Activated CD8-positive, alpha-beta T cell treated with anti-CD3 and anti-CD28 coated beads for 36 hours (primary cell): Measurements from ENCODE around the gene GFI1. TPM values are rescaled to one million over a fixed set of nuclear protein-coding genes. Genes with fewer than 3 reads are reported as not detected.

Source experiments
- ATAC-seq: fragments of 200-7000 bp; cut with Tn5 transposase; one replicate; pipeline ENCODE4 v1.10.0; 2021; ENCODE audit warnings: mild to moderate bottlenecking, moderate library complexity
- CTCF ChIA-PET: fragments of 350-600 bp; sonication (Branson Sonifier 250); formaldehyde crosslinking; loops from one replicate; lab custom pipeline; 2021; ENCODE audit warnings: antibody characterized with exemption; lab: Charles Lee
- POLR2A ChIA-PET: fragments of 350-600 bp; sonication (Branson Sonifier 250); formaldehyde crosslinking; loops from one replicate; lab custom pipeline; 2021; ENCODE audit warnings: antibody characterized with exemption; lab: Charles Lee
- DNase-seq: peaks from one replicate; pipeline ENCODE4 v3.0.0-alpha.2; 2020
- H3K27ac Mint-ChIP-seq: one replicate; pipeline ENCODE4 v1.8.0; 2021; ENCODE audit warnings: mild to moderate bottlenecking, mixed read lengths
- H3K27me3 Mint-ChIP-seq: one replicate; pipeline ENCODE4 v1.8.0; 2021; ENCODE audit warnings: mixed read lengths
- H3K36me3 Mint-ChIP-seq: one replicate; pipeline ENCODE4 v1.8.0; 2021; ENCODE audit warnings: low read depth, mixed read lengths
- H3K4me1 Mint-ChIP-seq: one replicate; pipeline ENCODE4 v1.8.0; 2021; ENCODE audit warnings: low read depth, mixed read lengths
- H3K4me3 Mint-ChIP-seq: one replicate; pipeline ENCODE4 v1.8.0; 2021; ENCODE audit warnings: mild to moderate bottlenecking, moderate library complexity, mixed read lengths
- H3K9me3 Mint-ChIP-seq: one replicate; pipeline ENCODE4 v1.8.0; 2021; ENCODE audit warnings: mixed read lengths
- intact Hi-C: fragments of 100-400 bp; cut with micrococcal nuclease; formaldehyde crosslinking; loops from one replicate; pipeline ENCODE4 v1.10.0; 2022
- total RNA-seq, 2 experiments: library from RNA; stranded (reverse); gene quantifications; one replicate each; pipeline ENCODE4 v1.2.3, GENCODE V29; 2021
- TF ChIP-seq, protein P1 (sequence below): fragments of 200-600 bp; IDR thresholded peaks from one replicate; pipeline ENCODE4 v1.8.0; 2022; ENCODE audit warnings: antibody characterized with exemption, mild to moderate bottlenecking

The GFI1 gene
- total RNA-seq, 2 experiments from 2014 or later, result 54.3 to 55.3 TPM

DNA sequence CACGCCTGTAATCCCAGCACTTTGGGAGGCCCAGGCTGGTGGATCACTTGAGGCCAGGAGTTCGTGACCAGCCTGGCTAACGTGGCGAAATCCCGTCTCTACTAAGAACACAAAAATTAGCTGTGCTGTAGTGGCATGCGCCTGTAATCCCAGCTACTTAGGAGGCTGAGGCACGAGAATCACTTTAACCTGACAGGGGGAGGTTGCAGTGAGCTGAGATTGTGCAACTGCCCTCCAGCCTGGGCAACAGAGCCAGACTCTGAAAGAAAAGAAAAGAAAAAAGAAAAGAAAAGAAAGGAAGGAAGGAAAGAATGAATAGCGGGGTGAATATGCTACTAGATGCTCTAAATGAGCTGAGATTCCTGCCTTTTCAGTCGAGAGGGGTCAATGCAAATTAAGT lies 7.1 kb downstream of the GFI1 start:
- TF ChIP-seq, protein P1, sequence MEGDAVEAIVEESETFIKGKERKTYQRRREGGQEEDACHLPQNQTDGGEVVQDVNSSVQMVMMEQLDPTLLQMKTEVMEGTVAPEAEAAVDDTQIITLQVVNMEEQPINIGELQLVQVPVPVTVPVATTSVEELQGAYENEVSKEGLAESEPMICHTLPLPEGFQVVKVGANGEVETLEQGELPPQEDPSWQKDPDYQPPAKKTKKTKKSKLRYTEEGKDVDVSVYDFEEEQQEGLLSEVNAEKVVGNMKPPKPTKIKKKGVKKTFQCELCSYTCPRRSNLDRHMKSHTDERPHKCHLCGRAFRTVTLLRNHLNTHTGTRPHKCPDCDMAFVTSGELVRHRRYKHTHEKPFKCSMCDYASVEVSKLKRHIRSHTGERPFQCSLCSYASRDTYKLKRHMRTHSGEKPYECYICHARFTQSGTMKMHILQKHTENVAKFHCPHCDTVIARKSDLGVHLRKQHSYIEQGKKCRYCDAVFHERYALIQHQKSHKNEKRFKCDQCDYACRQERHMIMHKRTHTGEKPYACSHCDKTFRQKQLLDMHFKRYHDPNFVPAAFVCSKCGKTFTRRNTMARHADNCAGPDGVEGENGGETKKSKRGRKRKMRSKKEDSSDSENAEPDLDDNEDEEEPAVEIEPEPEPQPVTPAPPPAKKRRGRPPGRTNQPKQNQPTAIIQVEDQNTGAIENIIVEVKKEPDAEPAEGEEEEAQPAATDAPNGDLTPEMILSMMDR, result no peak
- ATAC-seq (no peak), DNase-seq (no peak)
- H3K4me3 Mint-ChIP-seq, result peak overlapping the region; percentile 52
- peaks cover 75% of the 10 kb centered on the region for H3K4me1 Mint-ChIP-seq
- no peaks in the 10 kb centered on the region for H3K27me3 Mint-ChIP-seq
- ChIA-PET CTCF (interaction anchor here (1.0 to 1.6 kb wide), 2 partner anchors 95 to 169 kb away, joined by 4 read pairs; no protein-coding TSS in a partner anchor), POLR2A (interaction anchor here (1.1 to 10.9 kb wide), 3 partner anchors 38 to 77 kb away, joined by 3 to 213 read pairs (median 3); no protein-coding TSS in a partner anchor)
- H3K9me3 Mint-ChIP-seq, result no peaks in the 10 kb centered on the region
- intact Hi-C loops, result no loop called here
- H3K36me3 Mint-ChIP-seq, result peaks cover 94% of the 10 kb centered on the region
- peak overlapping the region; percentile 97 for H3K27ac Mint-ChIP-seq

DNA sequence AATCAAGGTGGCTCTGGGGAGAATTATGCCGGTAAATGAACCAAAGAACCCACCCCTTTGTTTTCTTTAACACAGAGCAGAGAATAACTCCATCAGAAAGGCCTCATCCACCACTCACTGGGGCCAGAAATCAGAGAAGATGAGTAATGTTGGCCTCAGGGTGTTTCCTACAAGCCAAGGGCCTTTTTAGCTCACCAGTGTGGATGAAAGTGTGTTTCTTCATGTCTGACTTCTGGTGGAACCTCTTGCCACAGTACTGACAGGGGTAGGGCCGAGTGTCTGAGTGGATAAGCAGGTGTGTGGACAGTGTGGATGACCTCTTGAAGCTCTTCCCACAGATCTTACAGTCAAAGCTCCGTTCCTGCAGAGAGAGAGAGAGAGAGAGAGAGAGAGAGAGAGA lies 8.3 kb downstream of the GFI1 start:
- ATAC-seq, result peak; percentile 25
- peak; percentile 49 for DNase-seq
- intact Hi-C loops, result no loop called here
- H3K27ac Mint-ChIP-seq, result peak overlapping the region; percentile 97
- peak overlapping the region; percentile 52 for H3K4me3 Mint-ChIP-seq
- no peaks in the 10 kb centered on the region for H3K27me3 Mint-ChIP-seq
- TF ChIP-seq, protein P1, result no peak
- peaks cover 84% of the 10 kb centered on the region for H3K4me1 Mint-ChIP-seq
- ChIA-PET CTCF (interaction anchor here (0.9 to 1.6 kb wide), 7 partner anchors 8 to 169 kb away, joined by 3 to 10 read pairs (median 4); partner anchors contain the start of gene GFI1), POLR2A (interaction anchor here (0.8 to 10.9 kb wide), 8 partner anchors 6 to 164 kb away, joined by 3 to 213 read pairs (median 4); partner anchors contain the start of gene GFI1)
- peaks cover 94% of the 10 kb centered on the region for H3K36me3 Mint-ChIP-seq
- H3K9me3 Mint-ChIP-seq, result no peaks in the 10 kb centered on the region

DNA sequence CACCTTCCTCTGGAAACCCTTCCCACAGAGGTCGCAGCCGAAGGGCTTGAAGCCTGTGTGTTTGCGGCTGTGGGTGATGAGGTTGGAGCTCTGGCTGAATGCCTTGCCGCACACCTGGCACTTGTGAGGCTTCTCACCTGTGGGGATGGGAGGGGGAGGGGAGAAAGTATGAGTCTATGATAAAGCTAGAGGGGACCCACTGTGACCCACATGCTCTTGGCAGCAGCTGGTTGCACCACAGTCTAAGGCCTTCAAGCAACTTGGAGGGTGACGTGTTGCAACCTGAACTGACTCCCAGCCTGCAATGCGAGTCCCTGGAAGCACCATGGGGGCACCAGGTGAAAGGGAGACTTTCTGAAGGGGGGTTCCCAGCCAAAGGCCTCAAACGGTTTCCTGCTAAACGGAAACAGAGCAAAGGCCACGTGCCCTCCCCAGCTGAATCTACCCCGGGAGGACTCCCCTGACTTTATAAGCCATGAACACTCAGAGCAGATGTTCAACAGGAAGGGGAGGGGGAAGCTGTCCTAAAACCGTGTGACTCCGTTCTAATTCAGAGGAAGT lies 10.6 kb downstream of the GFI1 start:
- Mint-ChIP-seq H3K27ac (peak overlapping the region; percentile 82), H3K9me3 (no peaks in the 10 kb centered on the region), H3K36me3 (peaks cover 90% of the 10 kb centered on the region), H3K27me3 (no peaks in the 10 kb centered on the region), H3K4me1 (peaks cover 82% of the 10 kb centered on the region), H3K4me3 (peak overlapping the region; percentile 37)
- intact Hi-C loops, result no loop called here
- DNase-seq (peak; percentile 93), ATAC-seq (peak; percentile 82)
- POLR2A ChIA-PET, result interaction anchor here (0.7 to 5.9 kb wide), 9 partner anchors 9 to 306 kb away, joined by 3 to 115 read pairs (median 4); partner anchors contain the start of gene GFI1
- TF ChIP-seq, protein P1, result no peak
- CTCF ChIA-PET, result interaction anchor here (0.8 to 3.4 kb wide), 3 partner anchors 8 to 114 kb away, joined by 3 to 46 read pairs (median 6); partner anchors contain the start of gene GFI1

DNA sequence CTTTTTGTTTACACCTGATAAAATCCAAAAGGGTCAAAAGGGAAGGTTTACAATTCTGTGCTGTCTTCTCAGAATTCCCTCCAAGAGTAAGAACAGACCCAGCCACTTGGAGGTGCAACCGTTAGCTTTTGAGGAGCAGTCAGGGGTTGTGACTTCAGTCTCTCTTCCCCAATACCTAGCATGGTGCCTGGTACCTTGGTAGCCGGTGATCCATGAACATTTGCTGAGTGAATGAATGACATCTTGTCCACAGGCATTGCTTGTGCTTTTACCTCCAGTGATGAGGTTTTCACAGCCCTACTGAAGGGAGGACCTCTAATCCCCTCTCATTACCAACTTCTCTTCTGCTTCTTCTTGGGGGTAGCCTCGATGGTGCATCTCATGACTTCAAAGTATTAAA lies 11.7 kb downstream of the GFI1 start:
- Mint-ChIP-seq H3K27me3 (no peaks in the 10 kb centered on the region), H3K9me3 (no peaks in the 10 kb centered on the region), H3K4me1 (peaks cover 83% of the 10 kb centered on the region), H3K27ac (peak overlapping the region; percentile 82), H3K36me3 (peaks cover 90% of the 10 kb centered on the region), H3K4me3 (peak overlapping the region; percentile 21)
- intact Hi-C loops, result no loop called here
- CTCF ChIA-PET, result interaction anchor here (1.1 to 3.4 kb wide), 10 partner anchors 9 to 478 kb away, joined by 3 to 46 read pairs (median 4); partner anchors contain the start of gene GFI1
- DNase-seq, result no peak
- POLR2A ChIA-PET, result interaction anchor here (0.7 to 5.9 kb wide), 8 partner anchors 8 to 171 kb away, joined by 3 to 115 read pairs (median 4); partner anchors contain the start of gene GFI1
- ATAC-seq, result no peak
- TF ChIP-seq, protein P1, result no peak
